Fibroblast of skin of left biceps (primary cell): ENCODE measurements around the gene APOOL.

ENCODE experiments used
- DNase-seq, 2 experiments: peaks; one replicate each; pipeline ENCODE4 v3.0.0-alpha.2; 2013; ENCODE audit warnings: low read depth in 2 of 2

The APOOL gene

DNA sequence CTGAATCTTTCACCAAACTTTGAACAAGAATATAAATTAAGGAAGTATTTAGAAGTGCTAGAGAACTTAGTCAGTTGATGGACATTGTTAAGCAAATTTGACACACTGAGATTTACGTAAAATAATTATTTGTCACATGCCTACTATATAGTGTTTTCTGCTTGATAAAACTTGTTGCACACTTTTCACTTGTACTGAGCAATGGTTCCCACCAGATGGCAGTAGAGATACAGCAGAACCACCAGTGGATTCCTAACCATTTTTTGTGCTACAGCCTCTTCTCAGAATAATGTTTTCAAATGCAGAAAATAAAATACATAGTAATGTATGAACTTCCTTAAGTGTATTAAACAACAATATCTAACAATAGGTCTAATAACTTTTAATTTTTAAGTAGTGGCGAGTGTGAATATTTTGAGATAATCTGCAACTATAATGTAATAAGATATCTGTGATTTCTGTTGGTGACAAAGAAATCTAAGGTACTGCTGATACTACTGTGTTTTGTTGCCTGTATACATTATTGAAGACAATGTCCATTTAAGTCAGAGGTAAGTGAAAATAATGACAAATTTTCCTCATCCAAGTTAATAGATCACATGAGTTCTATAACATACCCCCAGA lies 81.2 kb downstream of the APOOL start:
- DNase-seq, result no peak

- DNase-seq, result no peak
Observed at GRCh38 chrX:85089321-85089840, 85.7 kb downstream of the APOOL start.

DNA sequence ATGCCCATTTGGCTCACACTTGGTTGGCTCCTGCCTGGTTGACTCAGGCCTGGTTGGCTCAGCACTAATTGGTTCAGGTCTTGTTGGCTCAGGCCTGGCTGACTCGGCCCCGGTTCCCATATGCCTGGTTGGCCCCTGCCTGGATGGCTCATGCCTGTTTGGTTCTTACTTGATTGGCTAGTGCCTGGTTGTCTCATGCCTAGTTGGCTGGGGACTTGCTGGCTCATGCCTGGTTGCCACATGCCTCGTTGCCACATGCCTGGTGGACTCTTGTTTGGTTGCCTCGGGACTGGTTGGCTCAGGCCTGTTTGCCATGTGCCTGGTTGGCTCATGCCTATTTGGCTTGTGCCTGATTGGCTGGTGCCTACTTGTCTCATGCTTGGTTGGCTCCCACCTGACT lies 103.7 kb downstream of the APOOL start:
- DNase-seq, result no peak

DNA sequence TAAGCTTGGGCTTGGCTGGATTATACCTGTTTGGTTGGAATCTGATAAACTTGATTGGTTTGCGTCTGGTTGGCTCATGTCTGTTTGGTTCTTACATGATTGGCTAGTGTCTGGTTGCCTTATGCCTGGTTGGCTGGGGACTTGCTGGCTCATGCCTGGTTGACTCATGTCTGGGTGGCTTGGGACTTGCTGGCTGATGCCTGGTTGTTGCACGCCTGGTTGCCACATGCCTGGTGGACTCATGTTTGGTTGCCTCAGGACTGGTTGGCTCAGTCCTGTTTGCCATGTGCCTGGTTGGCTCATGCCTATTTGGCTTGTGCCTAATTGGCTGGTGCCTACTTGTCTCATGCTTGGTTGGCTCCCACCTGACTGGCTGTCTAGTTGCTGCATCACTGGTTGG lies 104.5 kb downstream of the APOOL start:
- no peak for DNase-seq

DNA sequence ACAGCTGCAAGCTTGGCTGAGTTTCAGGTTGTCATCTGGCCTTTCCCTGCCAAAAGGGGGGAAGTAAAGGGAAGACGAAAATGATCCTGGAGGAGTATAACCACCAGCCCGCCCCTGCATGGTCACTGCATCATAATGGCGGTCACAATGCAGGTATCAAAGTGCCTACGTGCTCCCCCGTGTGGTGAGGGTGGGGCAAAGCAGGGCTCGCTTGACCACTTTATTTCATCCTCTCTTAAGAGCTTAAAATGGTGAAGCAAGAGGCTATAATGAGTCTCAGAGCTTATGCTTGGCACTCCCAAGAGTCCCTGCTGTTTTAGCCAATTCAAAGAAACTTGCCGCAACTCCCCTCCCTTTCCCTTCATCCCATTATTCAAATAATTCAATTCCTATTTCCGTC lies 105.6 kb downstream of the APOOL start:
- no peak for DNase-seq

GRCh38 chrX:85111347-85111746 lies 107.7 kb downstream of the APOOL start:
- DNase-seq, result no peak

GRCh38 chrX:85112293-85112692 lies 108.6 kb downstream of the APOOL start:
- DNase-seq, result no peak

GRCh38 chrX:85113746-85114145 lies 110.1 kb downstream of the APOOL start:
- DNase-seq, result no peak

DNA sequence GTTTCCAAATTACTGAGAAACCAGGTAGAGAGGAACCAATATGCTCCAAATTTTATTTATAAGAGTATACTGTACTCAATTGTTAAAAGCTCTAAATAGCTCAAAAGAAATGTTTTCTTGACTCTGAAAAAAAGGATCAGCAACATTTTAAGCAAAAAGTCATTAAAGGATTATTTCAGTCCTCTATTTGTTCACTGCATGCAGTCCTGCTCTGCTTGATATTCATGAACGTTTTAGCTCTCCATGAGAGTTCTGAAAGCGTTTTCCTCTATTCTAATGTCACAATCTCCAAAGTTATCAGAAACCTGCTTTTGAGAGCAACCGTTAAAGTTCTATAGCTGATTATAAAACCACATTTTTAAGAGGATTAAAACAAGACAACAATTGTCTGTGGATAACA lies 110.5 kb downstream of the APOOL start:
- DNase-seq, result no peak

- DNase-seq, result no peak
Observed at GRCh38 chrX:85114776-85115175, 111.1 kb downstream of the APOOL start.

DNA sequence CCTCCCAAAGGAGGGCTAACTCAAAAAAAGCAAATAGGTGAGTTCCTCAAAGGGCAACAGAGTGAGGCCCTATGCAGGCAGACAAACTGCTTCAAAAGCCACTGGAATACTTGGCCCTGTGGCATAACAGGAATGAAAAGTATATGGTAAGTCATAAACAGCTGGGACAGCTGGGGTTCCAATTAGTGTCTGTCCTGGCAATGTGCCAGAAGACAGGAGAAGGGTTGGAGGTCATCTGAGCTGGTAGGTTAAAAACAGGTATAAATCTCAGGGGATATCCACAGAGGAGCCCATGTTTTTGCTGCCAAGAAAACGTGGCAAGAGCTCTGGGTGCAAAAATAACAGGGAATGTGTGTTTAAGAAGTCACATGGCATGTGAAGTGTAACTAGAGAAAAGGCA lies 111.6 kb downstream of the APOOL start:
- DNase-seq, result no peak

DNA sequence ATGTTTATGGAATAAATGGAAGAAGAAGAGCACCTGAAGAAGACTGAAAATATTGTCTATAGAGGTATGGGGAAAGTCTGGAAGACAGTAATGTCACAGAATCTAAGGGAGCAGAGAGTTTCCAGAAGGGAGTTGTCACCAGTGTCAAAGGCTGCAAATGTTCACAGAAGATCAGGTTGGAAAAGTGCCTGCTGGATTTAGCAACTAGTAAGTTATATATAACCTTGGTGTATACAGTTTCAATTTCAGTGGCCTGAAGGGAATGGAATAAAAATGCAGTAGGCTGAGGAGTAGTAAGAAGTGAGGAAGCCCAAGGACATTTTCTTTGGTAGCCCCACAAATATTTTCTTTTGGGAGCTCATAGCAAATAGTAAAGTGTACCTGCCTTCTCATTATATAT lies 132.7 kb downstream of the APOOL start:
- no peak for DNase-seq

DNA sequence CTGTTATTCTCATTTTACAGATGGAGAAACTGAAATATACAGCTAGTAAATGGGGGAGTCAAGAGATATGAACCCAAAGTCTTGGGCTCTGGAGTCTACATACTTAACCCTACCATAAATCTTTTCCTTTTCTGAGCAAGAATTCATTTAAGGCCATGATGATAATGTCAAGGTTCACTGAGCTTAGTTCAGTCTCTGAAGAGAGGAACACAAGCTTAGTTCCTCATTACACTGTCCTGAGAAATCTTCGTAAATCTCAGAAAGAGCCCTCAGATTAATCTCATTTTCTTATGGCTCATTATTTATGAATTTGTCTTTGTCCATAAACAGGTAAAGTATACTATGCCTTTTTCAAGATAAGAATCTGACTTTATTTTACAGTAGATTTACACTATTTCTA lies 135.7 kb downstream of the APOOL start:
- no peak for DNase-seq

- DNase-seq, result no peak
Observed at GRCh38 chrX:85140964-85141363, 137.3 kb downstream of the APOOL start.
